ENCODE results near the gene SFMBT1. TPM values are rescaled to one million over a fixed set of nuclear protein-coding genes. Genes with fewer than 3 reads are reported as not detected.

The SFMBT1 gene
- polyA plus RNA-seq, 2 donors: 2.3 to 3.7 TPM

DNA sequence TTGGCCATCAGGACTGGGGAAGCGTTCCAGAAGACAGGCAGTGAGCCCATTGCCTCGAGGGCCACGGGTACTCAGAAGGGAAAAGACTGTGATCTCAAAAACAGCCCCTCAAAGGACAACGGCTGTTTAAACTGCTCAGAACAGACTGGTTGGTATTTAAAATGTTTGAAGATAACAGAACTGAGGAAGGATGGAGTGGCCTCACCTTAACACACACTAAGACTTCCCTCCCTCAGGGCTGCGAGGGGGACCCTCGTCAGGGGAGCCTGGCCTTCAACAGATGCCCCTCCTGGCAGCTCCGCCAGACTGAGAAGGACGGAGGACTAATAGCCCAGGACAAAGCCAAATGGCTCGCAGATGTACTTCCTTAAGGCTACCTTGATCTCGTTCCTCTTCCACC lies 151.1 kb downstream of the SFMBT1 start:
- H3K27ac ChIP-seq (ENCODE audit: low read depth in 2 of 2, low read length in 1 of 2): no peak overlapping the region

DNA sequence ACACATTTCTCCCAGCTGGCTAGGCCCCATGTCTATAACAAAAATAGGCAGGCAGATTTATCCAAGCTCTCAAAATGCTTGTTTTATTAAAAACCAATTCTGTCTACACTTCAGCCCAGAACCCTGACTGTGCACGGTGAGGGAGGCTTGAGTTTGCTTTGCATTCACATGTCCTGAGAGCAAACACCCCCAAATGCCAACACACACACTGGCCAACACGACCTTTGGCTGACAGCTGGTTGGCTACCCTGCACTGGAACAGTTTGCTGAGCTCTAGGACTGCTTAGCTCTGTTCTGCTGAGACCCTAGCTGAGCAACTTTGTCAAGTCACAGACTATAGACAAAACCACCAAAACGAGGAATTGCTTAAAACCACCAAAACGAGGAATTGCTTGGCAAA lies 152.2 kb downstream of the SFMBT1 start:
- no peaks in the 10 kb centered on the region for H3K36me3 ChIP-seq (ENCODE audit: control insufficient read depth in 2 of 2, insufficient read depth in 2 of 2, low read length in 1 of 2)
- WGBS, 2 donors: 40 to 52% methylated on average over 4 of the region's 4 CpGs
- H3K4me3 ChIP-seq (ENCODE audit: low read depth in 1 of 2, low read length in 2 of 2): no peak overlapping the region
- no peaks in the 10 kb centered on the region for H3K27me3 ChIP-seq (ENCODE audit: control insufficient read depth in 1 of 2, insufficient read depth in 2 of 2, low read length in 2 of 2)
- no peaks in the 10 kb centered on the region for H3K9me3 ChIP-seq (ENCODE audit: control insufficient read depth in 2 of 2, insufficient read depth in 1 of 2, low read depth in 1 of 2, low read length in 1 of 2)
- H3K27ac ChIP-seq (ENCODE audit: low read depth in 2 of 2, low read length in 1 of 2): peak overlapping the region in 1 of 2 donors; percentile 24
- peaks cover 0 to 6% of the 10 kb centered on the region in 2 donors for H3K4me1 ChIP-seq (ENCODE audit: control insufficient read depth in 2 of 2, insufficient read depth in 2 of 2, low read length in 1 of 2)

More for the DNA sequence above, 151.1 kb downstream of the SFMBT1 start:
- Histone ChIP-seq H3K4me3 (ENCODE audit: low read depth in 1 of 2, low read length in 2 of 2) (no peak overlapping the region), H3K4me1 (ENCODE audit: control insufficient read depth in 2 of 2, insufficient read depth in 2 of 2, low read length in 1 of 2) (peaks cover 0 to 6% of the 10 kb centered on the region in 2 donors), H3K27me3 (ENCODE audit: control insufficient read depth in 1 of 2, insufficient read depth in 2 of 2, low read length in 2 of 2) (no peaks in the 10 kb centered on the region), H3K36me3 (ENCODE audit: control insufficient read depth in 2 of 2, insufficient read depth in 2 of 2, low read length in 1 of 2) (no peaks in the 10 kb centered on the region), H3K9me3 (ENCODE audit: control insufficient read depth in 2 of 2, insufficient read depth in 1 of 2, low read depth in 1 of 2, low read length in 1 of 2) (no peaks in the 10 kb centered on the region)
- WGBS, 2 donors: 78 to 80% methylated on average over 10 of the region's 10 CpGs

DNA sequence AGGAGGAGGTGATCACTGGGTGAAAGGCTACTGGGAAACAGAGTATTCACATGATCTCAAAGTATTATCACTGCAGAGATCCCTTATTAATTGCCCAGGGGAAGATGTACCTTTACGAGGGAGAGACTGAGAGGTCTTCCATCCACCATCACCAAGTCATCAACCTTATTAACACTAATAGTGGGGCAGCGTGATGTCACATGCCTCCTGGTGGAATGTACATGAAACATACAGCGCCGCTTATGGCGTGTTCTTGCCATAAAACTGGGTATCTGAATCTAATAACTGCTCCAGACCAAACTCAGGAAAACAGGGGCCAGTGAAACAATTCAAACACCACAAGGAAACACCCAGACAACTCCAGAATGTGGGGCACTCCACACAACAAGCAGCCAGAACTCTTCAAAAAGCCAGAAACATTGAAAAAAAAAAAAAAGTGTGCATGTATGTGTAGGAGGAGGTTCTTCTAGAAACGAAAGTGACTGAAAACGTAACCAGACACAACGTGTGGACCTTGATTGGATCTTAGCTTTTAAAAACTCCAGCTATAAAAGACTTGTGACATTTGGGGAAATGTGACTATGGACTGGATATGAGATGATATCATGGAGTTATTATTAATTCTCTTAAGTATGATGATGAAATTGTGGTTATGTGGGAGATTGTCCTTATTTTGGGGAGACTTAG lies 153.1 kb downstream of the SFMBT1 start:
- Histone ChIP-seq H3K4me3 (ENCODE audit: low read depth in 1 of 2, low read length in 2 of 2) (no peak overlapping the region), H3K27me3 (ENCODE audit: control insufficient read depth in 1 of 2, insufficient read depth in 2 of 2, low read length in 2 of 2) (no peaks in the 10 kb centered on the region), H3K4me1 (ENCODE audit: control insufficient read depth in 2 of 2, insufficient read depth in 2 of 2, low read length in 1 of 2) (peaks cover 0 to 6% of the 10 kb centered on the region in 2 donors), H3K36me3 (ENCODE audit: control insufficient read depth in 2 of 2, insufficient read depth in 2 of 2, low read length in 1 of 2) (no peaks in the 10 kb centered on the region), H3K27ac (ENCODE audit: low read depth in 2 of 2, low read length in 1 of 2) (peak overlapping the region; percentile 15 to 35), H3K9me3 (ENCODE audit: control insufficient read depth in 2 of 2, insufficient read depth in 1 of 2, low read depth in 1 of 2, low read length in 1 of 2) (no peaks in the 10 kb centered on the region)
- WGBS, 2 donors: 58 to 67% methylated on average over 8 of the region's 8 CpGs

DNA sequence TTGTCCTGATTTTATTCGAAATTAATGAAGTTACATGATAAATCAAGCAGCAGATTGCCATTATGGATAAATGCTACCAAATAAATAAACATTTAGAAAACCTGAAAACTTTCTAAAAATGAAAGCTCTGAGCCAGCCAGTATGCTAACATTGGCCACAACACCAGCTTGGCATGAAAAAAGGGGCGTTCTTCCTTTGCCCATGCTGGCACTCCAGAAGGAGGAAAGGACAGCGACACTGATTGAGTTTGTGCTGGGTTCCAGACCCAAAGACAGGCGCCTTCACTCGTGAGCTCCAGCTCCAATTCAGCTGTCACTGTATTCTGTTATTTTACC lies 153.6 kb downstream of the SFMBT1 start:
- H3K27ac ChIP-seq (ENCODE audit: low read depth in 2 of 2, low read length in 1 of 2): no peak overlapping the region
- H3K9me3 ChIP-seq (ENCODE audit: control insufficient read depth in 2 of 2, insufficient read depth in 1 of 2, low read depth in 1 of 2, low read length in 1 of 2): no peaks in the 10 kb centered on the region
- no peaks in the 10 kb centered on the region for H3K27me3 ChIP-seq (ENCODE audit: control insufficient read depth in 1 of 2, insufficient read depth in 2 of 2, low read length in 2 of 2)
- H3K4me1 ChIP-seq (ENCODE audit: control insufficient read depth in 2 of 2, insufficient read depth in 2 of 2, low read length in 1 of 2): peaks cover 0 to 6% of the 10 kb centered on the region in 2 donors
- H3K36me3 ChIP-seq (ENCODE audit: control insufficient read depth in 2 of 2, insufficient read depth in 2 of 2, low read length in 1 of 2): no peaks in the 10 kb centered on the region
- WGBS, 2 donors: 61 to 72% methylated on average over 5 of the region's 5 CpGs
- H3K4me3 ChIP-seq (ENCODE audit: low read depth in 1 of 2, low read length in 2 of 2): no peak overlapping the region

DNA sequence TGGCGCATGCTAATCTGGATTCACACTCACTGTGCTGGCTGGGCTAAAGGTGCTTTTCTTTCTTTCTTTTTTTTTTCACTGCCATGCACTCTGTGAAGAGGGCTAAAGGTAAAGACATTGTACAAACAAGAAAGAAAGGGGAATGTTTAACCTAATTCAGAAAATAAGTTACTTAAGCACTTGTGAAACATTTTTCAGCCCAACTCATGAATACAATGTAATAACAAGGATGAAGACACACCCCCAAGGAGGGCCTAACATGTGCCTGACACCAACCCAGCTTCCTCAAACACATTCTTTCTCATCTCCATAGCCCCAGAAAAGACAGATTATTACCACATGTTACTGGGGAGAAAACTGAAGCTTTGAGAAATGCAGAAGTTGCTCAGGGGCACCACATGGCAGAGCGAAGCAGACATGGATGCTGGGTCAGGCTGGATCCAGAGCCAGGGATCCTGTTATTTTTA lies 154.2 kb downstream of the SFMBT1 start:
- Histone ChIP-seq H3K36me3 (ENCODE audit: control insufficient read depth in 2 of 2, insufficient read depth in 2 of 2, low read length in 1 of 2) (no peaks in the 10 kb centered on the region), H3K4me3 (ENCODE audit: low read depth in 1 of 2, low read length in 2 of 2) (no peak overlapping the region), H3K4me1 (ENCODE audit: control insufficient read depth in 2 of 2, insufficient read depth in 2 of 2, low read length in 1 of 2) (peaks cover 0 to 6% of the 10 kb centered on the region in 2 donors), H3K27me3 (ENCODE audit: control insufficient read depth in 1 of 2, insufficient read depth in 2 of 2, low read length in 2 of 2) (no peaks in the 10 kb centered on the region), H3K27ac (ENCODE audit: low read depth in 2 of 2, low read length in 1 of 2) (no peak overlapping the region), H3K9me3 (ENCODE audit: control insufficient read depth in 2 of 2, insufficient read depth in 1 of 2, low read depth in 1 of 2, low read length in 1 of 2) (no peaks in the 10 kb centered on the region)
- WGBS, 2 donors: 62 to 71% methylated on average over 2 of the region's 2 CpGs

DNA sequence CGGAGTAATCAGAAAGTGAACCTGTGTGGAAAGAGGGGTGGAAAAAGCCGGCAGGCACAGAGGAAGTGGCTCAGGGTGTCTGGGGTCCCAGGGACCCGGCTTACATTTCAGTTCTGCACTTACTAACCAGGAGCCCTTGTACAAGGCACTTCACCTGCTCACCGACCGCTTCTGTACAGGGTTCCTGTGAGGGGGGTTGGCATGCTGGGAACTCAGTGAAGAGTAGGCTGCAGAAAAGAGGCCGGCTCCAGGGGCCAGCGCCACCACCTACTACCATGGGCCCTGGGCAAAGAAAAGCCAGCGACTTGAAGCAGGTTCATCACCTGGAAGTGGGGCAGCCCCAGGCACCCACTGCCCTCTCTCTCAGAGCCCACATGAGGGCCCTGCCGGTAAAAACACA lies 154.7 kb downstream of the SFMBT1 start:
- Histone ChIP-seq H3K27me3 (ENCODE audit: control insufficient read depth in 1 of 2, insufficient read depth in 2 of 2, low read length in 2 of 2) (no peaks in the 10 kb centered on the region), H3K27ac (ENCODE audit: low read depth in 2 of 2, low read length in 1 of 2) (no peak overlapping the region), H3K4me1 (ENCODE audit: control insufficient read depth in 2 of 2, insufficient read depth in 2 of 2, low read length in 1 of 2) (peaks cover under 1 to 4% of the 10 kb centered on the region in 2 donors), H3K36me3 (ENCODE audit: control insufficient read depth in 2 of 2, insufficient read depth in 2 of 2, low read length in 1 of 2) (no peaks in the 10 kb centered on the region), H3K9me3 (ENCODE audit: control insufficient read depth in 2 of 2, insufficient read depth in 1 of 2, low read depth in 1 of 2, low read length in 1 of 2) (no peaks in the 10 kb centered on the region), H3K4me3 (ENCODE audit: low read depth in 1 of 2, low read length in 2 of 2) (no peak overlapping the region)
- WGBS, 2 donors: 65 to 71% methylated on average over 9 of the region's 9 CpGs

DNA sequence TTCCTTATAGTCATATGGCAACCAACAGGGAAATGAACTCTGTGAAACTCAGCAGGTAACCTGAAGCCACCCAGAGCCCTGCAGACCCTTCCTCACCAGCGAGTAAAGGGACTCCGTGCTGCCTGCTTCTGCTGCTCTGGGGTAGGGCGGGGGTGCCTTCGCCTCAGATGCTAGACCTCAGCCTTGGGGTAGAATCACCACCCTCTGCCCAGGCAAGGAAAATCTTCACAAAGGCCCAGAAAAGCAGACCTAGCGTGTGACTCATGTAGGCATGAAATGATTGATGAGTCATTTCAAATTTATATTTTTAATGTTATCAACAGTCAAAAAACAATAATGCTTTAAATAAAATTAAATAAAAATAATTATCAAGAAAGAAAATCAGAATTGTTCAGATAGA lies 155.1 kb downstream of the SFMBT1 start:
- Histone ChIP-seq H3K27me3 (ENCODE audit: control insufficient read depth in 1 of 2, insufficient read depth in 2 of 2, low read length in 2 of 2) (no peaks in the 10 kb centered on the region), H3K4me1 (ENCODE audit: control insufficient read depth in 2 of 2, insufficient read depth in 2 of 2, low read length in 1 of 2) (peaks cover 2 to 4% of the 10 kb centered on the region in 2 donors), H3K36me3 (ENCODE audit: control insufficient read depth in 2 of 2, insufficient read depth in 2 of 2, low read length in 1 of 2) (no peaks in the 10 kb centered on the region), H3K4me3 (ENCODE audit: low read depth in 1 of 2, low read length in 2 of 2) (no peak overlapping the region), H3K9me3 (ENCODE audit: control insufficient read depth in 2 of 2, insufficient read depth in 1 of 2, low read depth in 1 of 2, low read length in 1 of 2) (no peaks in the 10 kb centered on the region), H3K27ac (ENCODE audit: low read depth in 2 of 2, low read length in 1 of 2) (no peak overlapping the region)
- WGBS, 2 donors: 75 to 85% methylated on average over 5 of the region's 5 CpGs

DNA sequence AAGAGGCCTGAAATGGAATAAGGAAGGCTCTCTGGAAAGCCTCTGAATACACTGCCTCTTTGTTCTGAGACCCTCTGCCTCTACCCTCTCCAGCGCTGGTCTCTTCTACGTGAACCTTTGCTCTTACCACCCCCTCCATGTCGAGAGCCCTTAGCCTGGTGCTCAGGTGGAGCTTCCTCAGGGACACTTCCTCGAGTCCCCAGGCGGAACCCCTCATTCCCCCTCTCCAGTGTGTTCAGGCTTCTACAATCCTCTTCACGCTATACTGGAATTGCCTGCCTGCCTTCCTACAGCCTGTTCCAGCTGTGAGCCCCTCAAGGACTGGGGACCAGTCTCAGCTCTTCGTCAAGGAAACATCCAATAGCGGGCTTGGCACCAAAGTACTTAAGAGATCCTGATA lies 156.0 kb downstream of the SFMBT1 start:
- Histone ChIP-seq H3K27me3 (ENCODE audit: control insufficient read depth in 1 of 2, insufficient read depth in 2 of 2, low read length in 2 of 2) (no peaks in the 10 kb centered on the region), H3K36me3 (ENCODE audit: control insufficient read depth in 2 of 2, insufficient read depth in 2 of 2, low read length in 1 of 2) (no peaks in the 10 kb centered on the region), H3K9me3 (ENCODE audit: control insufficient read depth in 2 of 2, insufficient read depth in 1 of 2, low read depth in 1 of 2, low read length in 1 of 2) (no peaks in the 10 kb centered on the region), H3K4me1 (ENCODE audit: control insufficient read depth in 2 of 2, insufficient read depth in 2 of 2, low read length in 1 of 2) (peaks cover 2 to 4% of the 10 kb centered on the region in 2 donors), H3K27ac (ENCODE audit: low read depth in 2 of 2, low read length in 1 of 2) (no peak overlapping the region), H3K4me3 (ENCODE audit: low read depth in 1 of 2, low read length in 2 of 2) (no peak overlapping the region)
- WGBS, 2 donors: 92 to 94% methylated on average over 8 of the region's 8 CpGs

DNA sequence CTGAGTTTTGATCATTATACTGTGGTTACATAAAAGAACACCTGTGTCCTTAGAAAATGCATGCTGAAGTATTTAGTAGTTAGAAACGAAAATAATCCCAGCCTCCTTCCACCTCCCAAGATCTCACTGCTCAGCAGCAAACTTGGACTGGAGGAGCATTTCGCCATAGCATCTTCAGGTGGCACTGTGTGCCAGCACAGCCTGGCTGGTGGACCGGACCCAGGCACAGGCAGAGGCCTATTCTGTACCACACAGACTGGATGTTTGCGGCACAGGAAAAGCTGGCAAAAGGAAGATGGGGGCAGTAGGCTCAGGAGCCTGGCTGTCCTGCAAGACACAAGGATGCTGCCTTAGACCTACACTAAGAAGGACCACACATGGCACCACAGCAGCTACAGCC lies 158.7 kb downstream of the SFMBT1 start:
- Histone ChIP-seq H3K27me3 (ENCODE audit: control insufficient read depth in 1 of 2, insufficient read depth in 2 of 2, low read length in 2 of 2) (no peaks in the 10 kb centered on the region), H3K9me3 (ENCODE audit: control insufficient read depth in 2 of 2, insufficient read depth in 1 of 2, low read depth in 1 of 2, low read length in 1 of 2) (no peaks in the 10 kb centered on the region), H3K4me3 (ENCODE audit: low read depth in 1 of 2, low read length in 2 of 2) (no peak overlapping the region), H3K4me1 (ENCODE audit: control insufficient read depth in 2 of 2, insufficient read depth in 2 of 2, low read length in 1 of 2) (peaks cover 2 to 4% of the 10 kb centered on the region in 2 donors), H3K27ac (ENCODE audit: low read depth in 2 of 2, low read length in 1 of 2) (no peak overlapping the region), H3K36me3 (ENCODE audit: control insufficient read depth in 2 of 2, insufficient read depth in 2 of 2, low read length in 1 of 2) (no peaks in the 10 kb centered on the region)
- WGBS, 2 donors: 90 to 93% methylated on average over 4 of the region's 4 CpGs

DNA sequence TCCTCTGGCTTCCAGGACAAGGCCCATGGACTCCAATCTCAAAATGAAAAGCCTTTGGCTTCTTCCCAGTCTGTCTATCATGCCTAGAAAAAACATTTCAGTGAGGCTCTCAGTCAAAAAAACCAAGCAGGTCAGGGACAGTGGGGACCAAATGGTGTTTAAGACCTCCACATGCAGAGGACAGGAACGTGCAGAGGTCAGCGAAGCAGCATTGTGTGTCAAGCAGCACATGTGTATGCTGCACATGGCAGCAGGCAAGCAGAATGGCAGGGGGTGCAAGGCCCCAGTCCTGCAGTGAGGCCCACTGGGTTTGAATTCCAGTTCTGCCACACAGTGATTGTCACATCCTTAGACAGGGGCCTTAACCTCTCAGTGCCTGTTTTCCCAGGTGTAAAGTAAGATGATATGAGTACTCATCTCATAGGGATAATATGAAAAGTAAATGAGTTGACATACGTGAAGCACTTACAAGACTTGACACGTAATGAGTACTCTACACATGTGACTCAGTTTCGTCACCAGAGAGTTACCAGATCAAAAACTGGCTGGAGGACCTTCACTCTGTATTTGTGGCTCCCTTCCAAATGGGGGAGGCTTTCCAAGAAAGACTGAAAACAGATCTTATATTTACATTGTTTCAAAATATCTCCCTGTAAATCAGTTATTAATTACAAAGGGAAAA lies 159.7 kb downstream of the SFMBT1 start:
- H3K4me3 ChIP-seq (ENCODE audit: low read depth in 1 of 2, low read length in 2 of 2): no peak overlapping the region
- 73 to 79% methylated on average over 5 of the region's 5 CpGs for WGBS, 2 donors
- H3K36me3 ChIP-seq (ENCODE audit: control insufficient read depth in 2 of 2, insufficient read depth in 2 of 2, low read length in 1 of 2): no peaks in the 10 kb centered on the region
- no peaks in the 10 kb centered on the region for H3K27me3 ChIP-seq (ENCODE audit: control insufficient read depth in 1 of 2, insufficient read depth in 2 of 2, low read length in 2 of 2)
- H3K9me3 ChIP-seq (ENCODE audit: control insufficient read depth in 2 of 2, insufficient read depth in 1 of 2, low read depth in 1 of 2, low read length in 1 of 2): no peaks in the 10 kb centered on the region
- H3K27ac ChIP-seq (ENCODE audit: low read depth in 2 of 2, low read length in 1 of 2): peak overlapping the region in 1 of 2 donors; percentile 17
- peaks cover 2 to 4% of the 10 kb centered on the region in 2 donors for H3K4me1 ChIP-seq (ENCODE audit: control insufficient read depth in 2 of 2, insufficient read depth in 2 of 2, low read length in 1 of 2)

All from esophagus (tissue), 2 donors.